Neutrophil (primary cell): ENCODE measurements around the gene NPR2.

Experiments
- H3K27ac ChIP-seq: fragments of 200-600 bp; sonication (generic); 2 replicates; pipeline ENCODE4 v1.5.1; 2016; ENCODE audit warnings: mild to moderate bottlenecking, moderate library complexity
- H3K27me3 ChIP-seq: fragments of 200-600 bp; sonication (generic); 2 replicates; pipeline ENCODE4 v1.6.0; 2016; ENCODE audit warnings: mild to moderate bottlenecking
- H3K36me3 ChIP-seq: fragments of 200-600 bp; sonication (generic); 2 replicates; pipeline ENCODE4 v1.5.1; 2017
- H3K4me1 ChIP-seq, 2 experiments: fragments of 200-600 bp in 1 of 2; sonication (generic) in 1 of 2; 1 replicate in 1 of 2; 2 replicates in 1 of 2; pipeline versions ENCODE4 v1.5.1 to v1.6.1; 2013 to 2016; ENCODE audit warnings: low read depth in 1 of 2, low read length in 1 of 2, mild to moderate bottlenecking in 1 of 2, moderate library complexity in 1 of 2; ENCODE audit not compliant: control insufficient read depth in 1 of 2, insufficient read depth in 1 of 2
- H3K4me3 ChIP-seq, 2 experiments: fragments of 200-600 bp in 1 of 2; sonication (generic) in 1 of 2; 1 replicate in 1 of 2; 2 replicates in 1 of 2; pipeline ENCODE4 v1.5.1; 2013 to 2016; ENCODE audit warnings: low read depth in 1 of 2, low read length in 1 of 2, mild to moderate bottlenecking in 1 of 2, moderate library complexity in 1 of 2
- H3K9me3 ChIP-seq: fragments of 200-600 bp; sonication (generic); 2 replicates; pipeline ENCODE4 v1.5.1; 2016
- TF ChIP-seq, protein P1 (sequence below): fragments of 200-600 bp; sonication (generic); IDR thresholded peaks from 2 replicates; pipeline ENCODE4 v1.5.1; 2016; ENCODE audit warnings: antibody characterized with exemption

Gene NPR2

GRCh38 chr9:35763803-35764202, 27.6 kb upstream of the NPR2 start:
- no peaks in the 10 kb centered on the region for H3K9me3 ChIP-seq
- TF ChIP-seq, protein P1, sequence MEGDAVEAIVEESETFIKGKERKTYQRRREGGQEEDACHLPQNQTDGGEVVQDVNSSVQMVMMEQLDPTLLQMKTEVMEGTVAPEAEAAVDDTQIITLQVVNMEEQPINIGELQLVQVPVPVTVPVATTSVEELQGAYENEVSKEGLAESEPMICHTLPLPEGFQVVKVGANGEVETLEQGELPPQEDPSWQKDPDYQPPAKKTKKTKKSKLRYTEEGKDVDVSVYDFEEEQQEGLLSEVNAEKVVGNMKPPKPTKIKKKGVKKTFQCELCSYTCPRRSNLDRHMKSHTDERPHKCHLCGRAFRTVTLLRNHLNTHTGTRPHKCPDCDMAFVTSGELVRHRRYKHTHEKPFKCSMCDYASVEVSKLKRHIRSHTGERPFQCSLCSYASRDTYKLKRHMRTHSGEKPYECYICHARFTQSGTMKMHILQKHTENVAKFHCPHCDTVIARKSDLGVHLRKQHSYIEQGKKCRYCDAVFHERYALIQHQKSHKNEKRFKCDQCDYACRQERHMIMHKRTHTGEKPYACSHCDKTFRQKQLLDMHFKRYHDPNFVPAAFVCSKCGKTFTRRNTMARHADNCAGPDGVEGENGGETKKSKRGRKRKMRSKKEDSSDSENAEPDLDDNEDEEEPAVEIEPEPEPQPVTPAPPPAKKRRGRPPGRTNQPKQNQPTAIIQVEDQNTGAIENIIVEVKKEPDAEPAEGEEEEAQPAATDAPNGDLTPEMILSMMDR = no peak
- H3K36me3 ChIP-seq = no peaks in the 10 kb centered on the region
- no peaks in the 10 kb centered on the region for H3K27me3 ChIP-seq
- no peak overlapping the region for H3K27ac ChIP-seq
- peaks cover 0 to 2% of the 10 kb centered on the region in 2 experiments for H3K4me1 ChIP-seq
- H3K4me3 ChIP-seq = no peak overlapping the region

GRCh38 chr9:35766997-35767396, 24.4 kb upstream of the NPR2 start:
- peaks cover 4 to 6% of the 10 kb centered on the region in 2 experiments for H3K4me1 ChIP-seq
- TF ChIP-seq, protein P1 = no peak
- no peaks in the 10 kb centered on the region for H3K27me3 ChIP-seq
- no peak overlapping the region for H3K27ac ChIP-seq
- no peaks in the 10 kb centered on the region for H3K36me3 ChIP-seq
- H3K9me3 ChIP-seq = no peaks in the 10 kb centered on the region
- H3K4me3 ChIP-seq = no peak overlapping the region

DNA sequence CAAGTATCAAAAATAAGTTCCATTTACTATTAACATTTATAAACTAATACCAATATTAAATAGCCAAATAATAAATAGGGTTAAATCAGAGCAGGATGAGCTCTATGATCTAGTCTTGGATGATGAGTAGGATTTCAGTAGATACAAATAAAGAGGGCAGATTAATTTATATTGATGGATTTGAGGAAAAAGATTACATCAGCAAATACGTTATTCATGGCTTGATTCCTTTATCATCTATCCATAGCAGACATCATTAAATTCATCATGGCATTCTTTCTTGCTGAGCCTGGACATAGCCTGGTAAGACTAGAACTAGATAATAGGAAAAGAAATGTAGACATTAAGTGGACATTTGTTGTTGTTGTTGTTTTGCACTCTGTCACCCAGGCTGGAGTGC, 23.9 kb upstream of the NPR2 start:
- Histone ChIP-seq H3K27ac (no peak overlapping the region), H3K9me3 (no peaks in the 10 kb centered on the region), H3K4me1 (peaks cover 6 to 9% of the 10 kb centered on the region in 2 experiments), H3K36me3 (no peaks in the 10 kb centered on the region), H3K4me3 (no peak overlapping the region), H3K27me3 (no peaks in the 10 kb centered on the region)
- TF ChIP-seq, protein P1 = no peak

DNA sequence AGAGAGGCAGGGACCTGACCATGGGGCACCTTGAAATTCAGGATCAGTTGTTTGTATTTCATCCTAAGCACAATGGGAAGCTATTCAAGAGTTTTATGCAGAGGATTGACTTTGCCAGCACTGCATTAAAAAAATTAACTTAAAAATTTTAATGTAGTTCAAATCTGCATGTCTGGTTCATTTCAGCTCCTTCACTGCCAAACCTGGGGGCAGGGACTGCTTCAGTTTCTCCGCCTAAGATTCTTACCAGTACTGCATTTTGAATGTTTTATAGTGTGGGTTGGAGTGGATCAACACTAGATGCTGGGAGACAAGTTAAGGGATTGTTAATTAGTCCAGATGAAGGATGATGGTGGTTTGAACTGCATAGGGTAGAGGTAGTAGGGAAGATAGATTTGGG, 21.6 kb upstream of the NPR2 start:
- TF ChIP-seq, protein P1 = no peak
- no peak overlapping the region for H3K27ac ChIP-seq

DNA sequence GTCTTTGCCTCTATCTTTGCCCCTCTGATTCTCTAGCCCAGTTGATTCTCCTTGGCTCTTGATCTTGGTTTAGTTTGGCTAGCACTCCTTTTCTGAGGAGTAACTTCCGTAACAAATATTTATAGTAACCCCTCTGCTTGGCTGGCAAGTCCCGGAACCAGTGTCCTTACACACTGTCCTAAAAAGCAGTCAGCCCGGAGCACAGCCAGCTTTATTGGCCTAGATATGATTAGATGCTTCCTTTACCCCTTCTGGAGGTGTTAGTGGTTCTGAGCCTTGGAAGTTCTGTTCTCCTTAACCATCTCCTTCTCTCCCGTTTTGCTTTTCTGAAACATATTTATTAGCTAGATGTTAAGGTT, 20.3 kb upstream of the NPR2 start:
- Histone ChIP-seq H3K9me3 (no peaks in the 10 kb centered on the region), H3K36me3 (no peaks in the 10 kb centered on the region), H3K27me3 (no peaks in the 10 kb centered on the region), H3K4me1 (peaks cover 17 to 20% of the 10 kb centered on the region in 2 experiments), H3K4me3 (no peak overlapping the region), H3K27ac (no peak overlapping the region)
- TF ChIP-seq, protein P1 = no peak

More for the DNA sequence above, 21.6 kb upstream of the NPR2 start:
- no peaks in the 10 kb centered on the region for H3K27me3 ChIP-seq
- H3K9me3 ChIP-seq = no peaks in the 10 kb centered on the region
- peaks cover 6 to 9% of the 10 kb centered on the region in 2 experiments for H3K4me1 ChIP-seq
- no peaks in the 10 kb centered on the region for H3K36me3 ChIP-seq
- no peak overlapping the region for H3K4me3 ChIP-seq

DNA sequence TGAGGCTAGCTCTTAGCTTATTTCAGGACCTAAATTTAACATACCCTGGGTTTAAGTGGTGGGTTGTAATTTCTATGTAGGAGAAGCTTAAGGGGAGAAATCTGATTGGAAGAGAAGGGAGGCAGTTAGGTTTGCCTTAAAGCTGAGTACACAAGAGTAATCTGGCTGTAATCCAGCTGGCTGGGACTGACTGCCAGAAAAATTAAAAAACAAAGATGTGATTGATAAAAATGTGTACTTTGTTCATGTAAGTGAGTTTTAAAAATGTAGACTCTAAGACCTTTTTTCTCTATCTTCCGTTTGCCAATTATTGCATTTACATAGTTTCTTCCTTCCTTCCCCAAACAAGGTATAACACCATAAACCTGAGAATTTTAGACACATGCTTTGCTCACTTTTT, 19.9 kb upstream of the NPR2 start:
- H3K4me1 ChIP-seq = peaks cover 18 to 20% of the 10 kb centered on the region in 2 experiments
- no peaks in the 10 kb centered on the region for H3K36me3 ChIP-seq
- no peak overlapping the region for H3K4me3 ChIP-seq
- H3K9me3 ChIP-seq = no peaks in the 10 kb centered on the region
- TF ChIP-seq, protein P1 = no peak
- no peak overlapping the region for H3K27ac ChIP-seq
- H3K27me3 ChIP-seq = no peaks in the 10 kb centered on the region
